ENCODE data around the gene NAGPA. TPM values are rescaled to one million over a fixed set of nuclear protein-coding genes. Genes with fewer than 3 reads are reported as not detected.

Gene NAGPA
- total and polyA plus RNA-seq, 4 experiments from 2014 or later = 30.7 to 36.8 (median 32.7) TPM

- POLR2A ChIA-PET (ENCODE audit: partially characterized antibody) = interaction anchor here (0.6 kb wide), 1 partner anchor 579 kb away, joined by 3 read pairs; no protein-coding TSS in a partner anchor
- no peak overlapping the region for H3K27ac Mint-ChIP-seq
Measured at GRCh38 chr16:4982056-4982867, 51.5 kb downstream of the NAGPA start.

GRCh38 chr16:4981473-4981872 is 52.3 kb downstream of the NAGPA start:
- no peaks in the 10 kb centered on the region for H3K4me1 Mint-ChIP-seq
- H3K9me3 Mint-ChIP-seq = peaks cover 0 to 7% (median 0%) of the 10 kb centered on the region in 8 donors
- H3K27ac ChIP-seq (ENCODE audit: low read depth, low read length) = no peak overlapping the region
- H3K27me3 Mint-ChIP-seq = peaks cover 5 to 11% of the 10 kb centered on the region in 2 donors
- no peaks in the 10 kb centered on the region for H3K27me3 ChIP-seq (ENCODE audit: insufficient read depth, low read length)
- POLR2A ChIA-PET (ENCODE audit: partially characterized antibody) = no interaction called here
- H3K4me1 ChIP-seq (ENCODE audit: insufficient read depth, low read length) = no peaks in the 10 kb centered on the region
- no peak overlapping the region for H3K27ac Mint-ChIP-seq
- no peak for DNase-seq
- H3K4me3 Mint-ChIP-seq = no peak overlapping the region
- no peak overlapping the region for H3K4me3 ChIP-seq (ENCODE audit: low read length in 2 of 2)
- no peaks in the 10 kb centered on the region for H3K36me3 Mint-ChIP-seq
- H3K36me3 ChIP-seq (ENCODE audit: insufficient read depth, low read length) = no peaks in the 10 kb centered on the region
- H3K9me3 ChIP-seq (ENCODE audit: control insufficient read depth in 1 of 2, low read length in 2 of 2) = no peaks in the 10 kb centered on the region
- CTCF ChIA-PET (ENCODE audit: partially characterized antibody) = no interaction called here
- intact Hi-C loops (cut with micrococcal nuclease) = no loop called here

More at GRCh38 chr16:4982056-4982867, 51.5 kb downstream of the NAGPA start:
- H3K36me3 Mint-ChIP-seq = no peaks in the 10 kb centered on the region
- H3K4me1 Mint-ChIP-seq = no peaks in the 10 kb centered on the region
- Histone ChIP-seq H3K4me3 (ENCODE audit: low read length in 2 of 2) (no peak overlapping the region), H3K36me3 (ENCODE audit: insufficient read depth, low read length) (no peaks in the 10 kb centered on the region), H3K27ac (ENCODE audit: low read depth, low read length) (no peak overlapping the region), H3K27me3 (ENCODE audit: insufficient read depth, low read length) (no peaks in the 10 kb centered on the region), H3K4me1 (ENCODE audit: insufficient read depth, low read length) (no peaks in the 10 kb centered on the region), H3K9me3 (ENCODE audit: control insufficient read depth in 1 of 2, low read length in 2 of 2) (no peaks in the 10 kb centered on the region)
- peaks cover 0 to 7% (median 0%) of the 10 kb centered on the region in 8 donors for H3K9me3 Mint-ChIP-seq
- CTCF ChIA-PET (ENCODE audit: partially characterized antibody) = no interaction called here
- no peak for DNase-seq
- no peak overlapping the region for H3K4me3 Mint-ChIP-seq
- intact Hi-C loops (cut with micrococcal nuclease) = no loop called here
- peaks cover 6 to 14% of the 10 kb centered on the region in 2 donors for H3K27me3 Mint-ChIP-seq

- no peak overlapping the region for H3K4me3 Mint-ChIP-seq
- no peak overlapping the region for H3K27ac ChIP-seq (ENCODE audit: low read depth, low read length)
- no peaks in the 10 kb centered on the region for H3K9me3 ChIP-seq (ENCODE audit: control insufficient read depth in 1 of 2, low read length in 2 of 2)
- H3K27ac Mint-ChIP-seq = no peak overlapping the region
- H3K27me3 Mint-ChIP-seq = peaks cover 5 to 9% of the 10 kb centered on the region in 2 donors
- H3K4me1 Mint-ChIP-seq = no peaks in the 10 kb centered on the region
- ChIA-PET CTCF (ENCODE audit: partially characterized antibody) (no interaction called here), POLR2A (ENCODE audit: partially characterized antibody) (no interaction called here)
- H3K27me3 ChIP-seq (ENCODE audit: insufficient read depth, low read length) = no peaks in the 10 kb centered on the region
- intact Hi-C loops (cut with micrococcal nuclease) = no loop called here
- no peaks in the 10 kb centered on the region for H3K4me1 ChIP-seq (ENCODE audit: insufficient read depth, low read length)
- H3K9me3 Mint-ChIP-seq = peaks cover 0 to 8% (median 1%) of the 10 kb centered on the region in 8 donors
- H3K36me3 ChIP-seq (ENCODE audit: insufficient read depth, low read length) = no peaks in the 10 kb centered on the region
- no peak for DNase-seq
- H3K4me3 ChIP-seq (ENCODE audit: low read length in 2 of 2) = no peak overlapping the region
- peaks cover 0 to 1% of the 10 kb centered on the region in 2 donors for H3K36me3 Mint-ChIP-seq
Measured at GRCh38 chr16:4980691-4981090, 53.0 kb downstream of the NAGPA start.

GRCh38 chr16:4979736-4980660 is 53.7 kb downstream of the NAGPA start:
- Histone ChIP-seq H3K27ac (ENCODE audit: low read depth, low read length) (no peak overlapping the region), H3K36me3 (ENCODE audit: insufficient read depth, low read length) (no peaks in the 10 kb centered on the region), H3K9me3 (ENCODE audit: control insufficient read depth in 1 of 2, low read length in 2 of 2) (no peaks in the 10 kb centered on the region), H3K4me3 (ENCODE audit: low read length in 2 of 2) (no peak overlapping the region), H3K4me1 (ENCODE audit: insufficient read depth, low read length) (no peaks in the 10 kb centered on the region), H3K27me3 (ENCODE audit: insufficient read depth, low read length) (no peaks in the 10 kb centered on the region)
- POLR2A ChIA-PET (ENCODE audit: partially characterized antibody) = no interaction called here
- CTCF ChIA-PET (ENCODE audit: partially characterized antibody) = no interaction called here
- no peak for DNase-seq
- H3K9me3 Mint-ChIP-seq = peaks cover 0 to 9% (median 3%) of the 10 kb centered on the region in 8 donors
- peaks cover 9% of the 10 kb centered on the region in 2 donors for H3K27me3 Mint-ChIP-seq
- no peak overlapping the region for H3K4me3 Mint-ChIP-seq
- peaks cover 0 to 4% of the 10 kb centered on the region in 2 donors for H3K36me3 Mint-ChIP-seq
- H3K27ac Mint-ChIP-seq = no peak overlapping the region
- no peaks in the 10 kb centered on the region for H3K4me1 Mint-ChIP-seq
- intact Hi-C loops (cut with micrococcal nuclease) = no loop called here

- DNase-seq = no peak
- H3K4me3 ChIP-seq (ENCODE audit: low read length in 2 of 2) = no peak overlapping the region
- intact Hi-C loops (cut with micrococcal nuclease) = no loop called here
- ChIA-PET POLR2A (ENCODE audit: partially characterized antibody) (no interaction called here), CTCF (ENCODE audit: partially characterized antibody) (no interaction called here)
- H3K27me3 ChIP-seq (ENCODE audit: insufficient read depth, low read length) = no peaks in the 10 kb centered on the region
- peaks cover 0 to 8% (median 2%) of the 10 kb centered on the region in 8 donors for H3K9me3 Mint-ChIP-seq
- H3K27ac Mint-ChIP-seq = no peak overlapping the region
- no peak overlapping the region for H3K4me3 Mint-ChIP-seq
- no peaks in the 10 kb centered on the region for H3K36me3 ChIP-seq (ENCODE audit: insufficient read depth, low read length)
- no peaks in the 10 kb centered on the region for H3K4me1 ChIP-seq (ENCODE audit: insufficient read depth, low read length)
- peaks cover 0 to 4% of the 10 kb centered on the region in 2 donors for H3K36me3 Mint-ChIP-seq
- no peaks in the 10 kb centered on the region for H3K4me1 Mint-ChIP-seq
- no peaks in the 10 kb centered on the region for H3K9me3 ChIP-seq (ENCODE audit: control insufficient read depth in 1 of 2, low read length in 2 of 2)
- no peak overlapping the region for H3K27ac ChIP-seq (ENCODE audit: low read depth, low read length)
- peaks cover 9% of the 10 kb centered on the region in 2 donors for H3K27me3 Mint-ChIP-seq
Measured at GRCh38 chr16:4979164-4979563, 54.6 kb downstream of the NAGPA start.

- no peak overlapping the region for H3K27ac ChIP-seq (ENCODE audit: low read depth, low read length)
- H3K27ac Mint-ChIP-seq = no peak overlapping the region
- ChIA-PET CTCF (ENCODE audit: partially characterized antibody) (no interaction called here), POLR2A (ENCODE audit: partially characterized antibody) (no interaction called here)
- no peak for DNase-seq
- no peaks in the 10 kb centered on the region for H3K4me1 ChIP-seq (ENCODE audit: insufficient read depth, low read length)
- H3K4me3 Mint-ChIP-seq = no peak overlapping the region
- no peaks in the 10 kb centered on the region for H3K4me1 Mint-ChIP-seq
- H3K36me3 ChIP-seq (ENCODE audit: insufficient read depth, low read length) = no peaks in the 10 kb centered on the region
- peaks cover 0 to 4% of the 10 kb centered on the region in 2 donors for H3K36me3 Mint-ChIP-seq
- intact Hi-C loops (cut with micrococcal nuclease) = no loop called here
- H3K9me3 ChIP-seq (ENCODE audit: control insufficient read depth in 1 of 2, low read length in 2 of 2) = no peaks in the 10 kb centered on the region
- H3K4me3 ChIP-seq (ENCODE audit: low read length in 2 of 2) = no peak overlapping the region
- H3K9me3 Mint-ChIP-seq = peaks cover 0 to 8% (median 3%) of the 10 kb centered on the region in 8 donors
- peaks cover 9 to 10% of the 10 kb centered on the region in 2 donors for H3K27me3 Mint-ChIP-seq
- no peaks in the 10 kb centered on the region for H3K27me3 ChIP-seq (ENCODE audit: insufficient read depth, low read length)
Measured at GRCh38 chr16:4976611-4977145, 57.1 kb downstream of the NAGPA start.

- Histone ChIP-seq H3K4me3 (ENCODE audit: low read length in 2 of 2) (no peak overlapping the region), H3K27me3 (ENCODE audit: insufficient read depth, low read length) (no peaks in the 10 kb centered on the region), H3K36me3 (ENCODE audit: insufficient read depth, low read length) (no peaks in the 10 kb centered on the region), H3K9me3 (ENCODE audit: control insufficient read depth in 1 of 2, low read length in 2 of 2) (no peaks in the 10 kb centered on the region), H3K27ac (ENCODE audit: low read depth, low read length) (no peak overlapping the region), H3K4me1 (ENCODE audit: insufficient read depth, low read length) (no peaks in the 10 kb centered on the region)
- Mint-ChIP-seq H3K36me3 (peaks cover 0 to 4% of the 10 kb centered on the region in 2 donors), H3K27ac (no peak overlapping the region), H3K9me3 (peaks cover 0 to 8% (median 3%) of the 10 kb centered on the region in 8 donors), H3K4me3 (no peak overlapping the region), H3K4me1 (no peaks in the 10 kb centered on the region), H3K27me3 (peaks cover 13 to 14% of the 10 kb centered on the region in 2 donors)
- DNase-seq = no peak
- CTCF ChIA-PET (ENCODE audit: partially characterized antibody) = no interaction called here
- POLR2A ChIA-PET (ENCODE audit: partially characterized antibody) = no interaction called here
- intact Hi-C loops (cut with micrococcal nuclease) = no loop called here
Measured at GRCh38 chr16:4976079-4976478, 57.7 kb downstream of the NAGPA start.
